Skeletal muscle satellite cell (primary cell): Measurements from ENCODE around the gene HAPLN1. TPM values are rescaled to one million over a fixed set of nuclear protein-coding genes. Genes with fewer than 3 reads are reported as not detected.

Experiments used
- H3K27me3 ChIP-seq: 2 replicates; pipeline ENCODE4 v1.7.0; 2013; ENCODE audit warnings: low read length; ENCODE audit not compliant: control insufficient read depth, insufficient read depth
- H3K36me3 ChIP-seq: 2 replicates; pipeline ENCODE4 v1.7.0; 2013; ENCODE audit warnings: mild to moderate bottlenecking, control low read depth, low read length; ENCODE audit not compliant: insufficient read depth
- H3K4me1 ChIP-seq: 2 replicates; pipeline ENCODE4 v1.7.0; 2013; ENCODE audit warnings: low read length; ENCODE audit not compliant: control insufficient read depth, insufficient read depth
- H3K4me2 ChIP-seq: 2 replicates; pipeline ENCODE4 v1.7.0; 2013; ENCODE audit warnings: mild to moderate bottlenecking, low read length
- H3K4me3 ChIP-seq: 2 replicates; pipeline ENCODE4 v1.7.0; 2013; ENCODE audit warnings: low read length
- H3K9ac ChIP-seq: 2 replicates; pipeline ENCODE4 v1.7.0; 2013; ENCODE audit warnings: mild to moderate bottlenecking, low read depth, low read length, moderate library complexity
- H3K9me3 ChIP-seq: replicated peaks from 2 replicates; pipeline ENCODE4 v1.7.0; 2013; ENCODE audit warnings: mild to moderate bottlenecking, control low read depth, low read length
- total RNA-seq: library from RNA; depleted of rRNA; stranded (reverse); fragments of >200 nt; gene quantifications from 2 replicates; pipeline ENCODE4 v1.2.3, GENCODE V29; 2012; rRNA removed

Gene HAPLN1
- total RNA-seq = 0.22 TPM in 1 of 2 replicates, not detected in the other

DNA sequence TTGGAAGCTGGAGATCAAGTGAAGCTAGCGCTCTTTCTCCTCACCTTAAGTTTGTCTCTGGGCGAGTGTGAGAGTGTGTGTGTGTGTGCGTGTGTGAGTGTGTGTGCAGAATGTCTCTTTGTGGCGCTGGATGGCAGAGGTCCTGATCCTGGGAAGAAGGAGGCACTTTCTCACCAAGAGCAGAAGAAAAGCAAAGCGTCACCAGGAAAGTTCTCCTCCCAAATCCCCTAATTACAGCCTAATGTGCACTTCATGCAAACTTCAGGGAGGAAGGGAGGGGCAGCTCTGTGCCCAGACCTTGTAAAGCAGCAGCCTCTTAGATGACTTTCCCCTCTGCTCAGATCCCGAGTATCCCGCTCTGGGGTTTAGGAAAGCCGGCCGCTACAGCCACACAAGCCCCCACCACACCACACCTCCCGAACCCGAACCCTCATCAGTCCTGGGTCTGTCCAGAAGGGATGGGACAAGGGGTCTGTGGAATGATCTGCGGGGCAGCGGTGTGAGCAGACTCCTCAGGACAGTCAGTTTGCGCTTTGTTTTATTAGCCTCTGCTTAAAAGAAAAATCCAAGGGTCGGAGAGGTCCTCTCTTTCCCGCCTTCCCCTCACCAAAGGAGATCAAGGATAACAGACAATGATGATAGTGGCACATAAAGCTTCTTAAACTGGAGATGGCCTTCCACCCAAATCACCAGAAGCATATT is at the start of gene HAPLN1:
TSS of gene HAPLN1 (minus strand) at position 20 of the 702 bp plus-strand sequence. CDS start 47,332 bp downstream, outside the sequence.
- H3K4me2 ChIP-seq = peak within 1 kb of the TSS; percentile 98
- H3K9me3 ChIP-seq = no peaks in the 10 kb centered on the region
- H3K9ac ChIP-seq = peak within 1 kb of the TSS; percentile 62
- H3K36me3 ChIP-seq = no peaks in the 10 kb centered on the region
- H3K27me3 ChIP-seq = peaks cover 24% of the 10 kb centered on the region
- H3K4me1 ChIP-seq = peaks cover 5% of the 10 kb centered on the region
- peak within 1 kb of the TSS; percentile 79 for H3K4me3 ChIP-seq

- H3K36me3 ChIP-seq = no peaks in the 10 kb centered on the region
- no peak overlapping the region for H3K4me3 ChIP-seq
- H3K9me3 ChIP-seq = peaks cover 2% of the 10 kb centered on the region
- no peak overlapping the region for H3K9ac ChIP-seq
- H3K4me2 ChIP-seq = no peak overlapping the region
- no peaks in the 10 kb centered on the region for H3K4me1 ChIP-seq
- H3K27me3 ChIP-seq = no peaks in the 10 kb centered on the region
These were observed 46.8 kb upstream of the HAPLN1 start for GRCh38 chr5:83767409-83767992.

DNA sequence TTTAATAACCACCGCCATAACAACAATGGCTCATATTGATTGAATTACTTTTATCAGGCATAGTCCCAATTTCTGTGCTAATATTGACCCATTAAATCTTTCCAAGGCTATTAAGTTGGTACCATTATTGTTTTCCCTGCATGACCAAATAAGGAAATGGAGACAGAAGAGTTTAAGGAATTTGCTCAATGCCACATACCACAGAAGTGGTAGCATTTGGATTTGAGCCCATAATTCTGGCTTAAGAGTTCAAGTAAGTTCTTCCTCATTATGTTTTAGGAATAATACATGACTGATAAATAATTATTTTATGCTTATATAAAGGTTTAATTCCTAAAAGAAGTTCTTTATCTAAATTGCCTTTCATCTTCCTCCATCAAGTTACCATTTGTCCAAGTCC is 43.4 kb upstream of the HAPLN1 start:
- Histone ChIP-seq H3K27me3 (no peaks in the 10 kb centered on the region), H3K9ac (no peak overlapping the region), H3K9me3 (peaks cover 2% of the 10 kb centered on the region), H3K4me3 (no peak overlapping the region), H3K4me1 (no peaks in the 10 kb centered on the region), H3K4me2 (no peak overlapping the region), H3K36me3 (no peaks in the 10 kb centered on the region)

GRCh38 chr5:83760579-83760978 is 39.9 kb upstream of the HAPLN1 start:
- Histone ChIP-seq H3K27me3 (no peaks in the 10 kb centered on the region), H3K4me2 (no peak overlapping the region), H3K36me3 (no peaks in the 10 kb centered on the region), H3K4me3 (no peak overlapping the region), H3K9ac (no peak overlapping the region), H3K4me1 (no peaks in the 10 kb centered on the region), H3K9me3 (no peaks in the 10 kb centered on the region)

DNA sequence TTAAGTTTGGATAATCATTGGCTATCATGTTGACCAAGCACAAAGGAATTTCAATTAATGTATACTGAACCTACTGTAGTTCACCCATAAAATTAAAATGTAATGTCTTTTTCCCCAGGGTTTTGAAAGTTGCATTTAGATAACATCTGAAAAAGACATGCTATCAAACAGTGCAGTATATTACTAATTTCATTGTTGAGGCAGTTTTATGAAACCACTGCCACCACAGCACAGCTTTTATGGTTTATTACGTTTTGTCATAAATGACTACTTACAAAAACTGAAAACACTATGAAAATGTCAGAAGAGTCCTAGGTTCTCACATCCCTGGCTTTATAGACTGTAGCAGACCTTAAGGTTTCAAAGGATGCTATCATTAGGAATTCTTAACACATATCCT is 32.0 kb upstream of the HAPLN1 start:
- no peaks in the 10 kb centered on the region for H3K36me3 ChIP-seq
- no peak overlapping the region for H3K4me3 ChIP-seq
- H3K4me1 ChIP-seq = no peaks in the 10 kb centered on the region
- no peak overlapping the region for H3K4me2 ChIP-seq
- H3K9me3 ChIP-seq = no peaks in the 10 kb centered on the region
- H3K9ac ChIP-seq = no peak overlapping the region
- H3K27me3 ChIP-seq = no peaks in the 10 kb centered on the region

GRCh38 chr5:83751201-83751600 is 30.5 kb upstream of the HAPLN1 start:
- Histone ChIP-seq H3K27me3 (no peaks in the 10 kb centered on the region), H3K4me3 (no peak overlapping the region), H3K36me3 (no peaks in the 10 kb centered on the region), H3K4me1 (no peaks in the 10 kb centered on the region), H3K9me3 (no peaks in the 10 kb centered on the region), H3K9ac (no peak overlapping the region), H3K4me2 (no peak overlapping the region)

- Histone ChIP-seq H3K4me2 (no peak overlapping the region), H3K4me3 (no peak overlapping the region), H3K4me1 (no peaks in the 10 kb centered on the region), H3K9me3 (no peaks in the 10 kb centered on the region), H3K36me3 (no peaks in the 10 kb centered on the region), H3K9ac (no peak overlapping the region), H3K27me3 (no peaks in the 10 kb centered on the region)
These were observed 30.1 kb upstream of the HAPLN1 start for GRCh38 chr5:83750749-83751148.

DNA sequence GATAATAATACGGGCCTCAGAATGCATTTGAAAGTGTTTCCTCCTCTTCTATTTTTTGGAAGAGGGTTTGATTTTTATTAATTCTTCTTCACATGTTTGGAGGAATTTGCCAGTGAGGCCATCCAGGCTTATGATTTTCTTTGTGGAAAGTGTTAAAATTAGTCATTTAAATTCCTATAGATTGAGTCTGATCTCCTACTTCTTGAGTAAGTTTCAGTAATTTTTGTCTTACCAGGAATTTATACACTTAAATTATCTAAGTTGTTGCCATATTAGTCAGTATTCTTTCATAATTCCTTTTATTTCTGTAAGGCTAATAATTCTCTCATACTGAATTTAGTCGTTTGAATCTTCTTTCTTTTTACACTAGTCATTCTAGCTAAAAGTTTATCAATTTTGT is 25.2 kb upstream of the HAPLN1 start:
- no peak overlapping the region for H3K4me2 ChIP-seq
- H3K36me3 ChIP-seq = no peaks in the 10 kb centered on the region
- no peaks in the 10 kb centered on the region for H3K9me3 ChIP-seq
- H3K4me3 ChIP-seq = no peak overlapping the region
- no peaks in the 10 kb centered on the region for H3K27me3 ChIP-seq
- no peak overlapping the region for H3K9ac ChIP-seq
- H3K4me1 ChIP-seq = no peaks in the 10 kb centered on the region

DNA sequence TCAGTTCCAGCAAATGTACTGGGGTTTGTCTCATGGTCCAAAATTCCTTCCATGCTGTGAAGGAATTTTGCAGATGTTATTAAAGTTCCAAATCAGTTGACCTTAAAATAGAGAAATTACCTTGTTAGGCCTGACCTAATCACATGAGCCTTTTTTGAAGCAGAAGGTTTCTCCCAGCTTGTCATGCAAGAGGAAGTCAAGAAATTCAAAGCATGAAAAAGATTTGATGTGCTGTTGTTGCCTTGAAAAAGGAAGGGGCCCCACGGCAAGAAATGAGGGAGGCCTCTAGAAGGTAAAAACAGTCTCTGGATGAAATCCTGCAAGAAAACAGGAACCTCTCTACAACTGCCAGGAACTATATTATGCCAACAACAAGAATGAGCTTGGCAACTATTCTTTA is 24.2 kb upstream of the HAPLN1 start:
- Histone ChIP-seq H3K27me3 (no peaks in the 10 kb centered on the region), H3K36me3 (no peaks in the 10 kb centered on the region), H3K4me1 (no peaks in the 10 kb centered on the region), H3K9ac (no peak overlapping the region), H3K4me2 (no peak overlapping the region), H3K9me3 (no peaks in the 10 kb centered on the region), H3K4me3 (no peak overlapping the region)

DNA sequence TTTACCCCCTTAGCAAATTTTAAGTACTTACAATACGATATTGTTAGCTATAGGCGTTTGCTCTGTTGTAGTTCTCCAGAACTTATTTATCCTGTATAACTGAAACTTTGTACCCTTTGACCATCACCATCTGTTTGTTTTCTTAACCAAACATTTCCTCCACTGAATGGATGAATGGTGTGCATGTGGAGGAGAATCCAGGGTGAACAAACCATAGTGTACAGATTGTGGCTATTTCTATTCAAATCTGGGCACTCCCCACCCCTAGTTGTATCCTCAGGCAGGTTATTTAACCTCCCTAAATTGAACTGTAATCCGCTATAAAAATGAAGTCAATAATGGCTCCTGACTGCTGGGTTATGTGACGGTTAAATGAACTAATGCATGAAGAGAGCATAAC is 21.4 kb upstream of the HAPLN1 start:
- H3K4me2 ChIP-seq = no peak overlapping the region
- no peaks in the 10 kb centered on the region for H3K4me1 ChIP-seq
- no peak overlapping the region for H3K9ac ChIP-seq
- no peaks in the 10 kb centered on the region for H3K27me3 ChIP-seq
- no peak overlapping the region for H3K4me3 ChIP-seq
- no peaks in the 10 kb centered on the region for H3K36me3 ChIP-seq
- no peaks in the 10 kb centered on the region for H3K9me3 ChIP-seq

GRCh38 chr5:83741571-83741970 is 20.9 kb upstream of the HAPLN1 start:
- no peak overlapping the region for H3K4me2 ChIP-seq
- H3K4me1 ChIP-seq = no peaks in the 10 kb centered on the region
- no peaks in the 10 kb centered on the region for H3K36me3 ChIP-seq
- H3K9ac ChIP-seq = no peak overlapping the region
- no peak overlapping the region for H3K4me3 ChIP-seq
- no peaks in the 10 kb centered on the region for H3K9me3 ChIP-seq
- no peaks in the 10 kb centered on the region for H3K27me3 ChIP-seq

GRCh38 chr5:83740741-83741140 is 20.1 kb upstream of the HAPLN1 start:
- Histone ChIP-seq H3K4me3 (no peak overlapping the region), H3K27me3 (no peaks in the 10 kb centered on the region), H3K4me2 (no peak overlapping the region), H3K4me1 (no peaks in the 10 kb centered on the region), H3K9me3 (no peaks in the 10 kb centered on the region), H3K36me3 (no peaks in the 10 kb centered on the region), H3K9ac (no peak overlapping the region)
